ENCODE data around the gene PAX2. TPM values are rescaled to one million over a fixed set of nuclear protein-coding genes. Genes with fewer than 3 reads are reported as not detected.
A peak's percentile ranks its signal among the peaks of the same experiment; 100 is the strongest.

PAX2 gene
- total RNA-seq, 1 donor from 2014 or later, result 0.34 TPM

DNA sequence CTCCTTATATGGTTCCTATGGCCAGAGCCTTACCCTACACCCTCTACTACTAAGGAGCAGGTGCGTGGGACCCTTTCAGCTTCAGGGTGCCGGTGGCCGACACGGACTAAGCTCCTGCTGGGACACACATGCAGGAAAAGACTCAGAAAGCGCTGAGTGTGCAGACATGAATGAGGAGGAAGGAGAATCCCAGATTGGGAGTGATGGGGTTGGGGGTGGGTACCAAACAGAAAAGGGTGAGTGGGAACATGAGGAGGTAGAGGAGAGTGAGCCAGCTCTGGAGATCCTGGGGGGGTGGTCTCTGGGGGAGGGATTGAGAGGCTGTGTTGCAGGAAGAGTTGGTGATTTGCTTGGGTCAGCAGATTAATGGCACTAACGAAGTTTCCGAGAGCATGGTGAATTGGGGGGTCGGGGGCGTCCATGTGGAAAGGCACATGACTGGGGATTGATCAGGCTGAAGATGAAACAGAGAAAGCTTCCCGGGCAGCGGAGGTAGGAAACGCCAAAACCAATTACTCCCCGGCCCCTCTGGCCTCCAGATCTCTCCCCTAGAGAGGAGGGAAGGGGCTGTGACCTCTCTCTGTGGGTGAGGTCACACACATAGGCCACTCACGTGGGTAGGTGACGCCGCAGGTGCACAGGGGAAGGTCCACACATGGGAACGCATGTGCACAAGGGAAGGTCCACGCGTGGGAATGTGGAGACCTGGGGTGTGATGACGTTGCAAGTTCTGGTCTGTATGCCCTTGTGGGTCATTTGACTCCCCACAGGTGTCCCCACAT is 129.5 kb downstream of the PAX2 start:
- no peak overlapping the region for H2AFZ ChIP-seq (replicated peaks)
- peaks cover 10% of the 10 kb centered on the region for H3K27me3 Mint-ChIP-seq (ENCODE audit: insufficient read depth, low read depth)

DNA sequence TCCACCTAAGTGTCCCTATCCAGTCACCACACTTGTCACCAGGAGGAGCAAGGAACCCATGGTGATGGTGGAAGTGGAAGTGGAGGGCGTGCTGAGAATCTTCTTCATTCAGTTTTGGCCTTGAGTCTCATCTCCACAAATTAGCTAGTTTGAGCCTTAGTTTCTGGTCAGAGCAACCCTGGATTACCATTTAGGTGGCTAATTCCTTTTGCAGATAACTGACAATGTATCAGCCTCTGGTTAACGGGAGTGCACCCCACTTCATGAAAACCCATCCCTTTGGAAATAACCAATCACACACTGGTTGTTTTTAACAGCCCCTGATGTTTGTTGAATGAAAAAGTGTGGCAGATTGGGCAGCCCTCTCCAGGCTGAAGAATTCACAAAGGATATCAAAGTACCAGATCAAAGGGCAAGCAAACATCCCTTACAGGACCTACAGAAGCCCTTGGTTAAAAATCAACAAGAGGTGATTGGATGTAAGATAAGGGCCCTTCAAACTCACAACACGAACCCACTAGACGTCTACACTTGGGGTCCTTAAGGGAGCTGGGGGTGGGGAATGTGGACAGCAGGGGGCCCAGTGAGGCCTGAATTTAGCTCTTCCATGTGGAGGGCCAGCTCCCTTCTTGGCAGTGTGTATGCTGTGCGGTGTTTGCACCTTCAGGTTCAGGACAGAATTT is 130.2 kb downstream of the PAX2 start:
- no peak overlapping the region for H2AFZ ChIP-seq (replicated peaks)
- H3K27me3 ChIP-seq, result peaks cover 32% of the 10 kb centered on the region
- TF ChIP-seq EZH2 (IDR thresholded peaks at IDR 0.05) (no peak), EZH2phosphoT487 (IDR thresholded peaks at IDR 0.05) (no peak)
- TF ChIP-seq, protein P1, sequence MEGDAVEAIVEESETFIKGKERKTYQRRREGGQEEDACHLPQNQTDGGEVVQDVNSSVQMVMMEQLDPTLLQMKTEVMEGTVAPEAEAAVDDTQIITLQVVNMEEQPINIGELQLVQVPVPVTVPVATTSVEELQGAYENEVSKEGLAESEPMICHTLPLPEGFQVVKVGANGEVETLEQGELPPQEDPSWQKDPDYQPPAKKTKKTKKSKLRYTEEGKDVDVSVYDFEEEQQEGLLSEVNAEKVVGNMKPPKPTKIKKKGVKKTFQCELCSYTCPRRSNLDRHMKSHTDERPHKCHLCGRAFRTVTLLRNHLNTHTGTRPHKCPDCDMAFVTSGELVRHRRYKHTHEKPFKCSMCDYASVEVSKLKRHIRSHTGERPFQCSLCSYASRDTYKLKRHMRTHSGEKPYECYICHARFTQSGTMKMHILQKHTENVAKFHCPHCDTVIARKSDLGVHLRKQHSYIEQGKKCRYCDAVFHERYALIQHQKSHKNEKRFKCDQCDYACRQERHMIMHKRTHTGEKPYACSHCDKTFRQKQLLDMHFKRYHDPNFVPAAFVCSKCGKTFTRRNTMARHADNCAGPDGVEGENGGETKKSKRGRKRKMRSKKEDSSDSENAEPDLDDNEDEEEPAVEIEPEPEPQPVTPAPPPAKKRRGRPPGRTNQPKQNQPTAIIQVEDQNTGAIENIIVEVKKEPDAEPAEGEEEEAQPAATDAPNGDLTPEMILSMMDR (IDR thresholded peaks at IDR 0.05), result no peak
- H3K4me3 Mint-ChIP-seq, result no peak overlapping the region
- H3K9me3 ChIP-seq (ENCODE audit: low read depth), result no peaks in the 10 kb centered on the region
- H3K4me3 ChIP-seq, result no peak overlapping the region
- H3F3A ChIP-seq (ENCODE audit: low read depth), result peaks cover 31% of the 10 kb centered on the region
- no peaks in the 10 kb centered on the region for H3K9me3 Mint-ChIP-seq
- no peaks in the 10 kb centered on the region for H3K79me2 ChIP-seq (ENCODE audit: low read depth)
- peaks cover 51% of the 10 kb centered on the region for H3K4me1 ChIP-seq
- H3K27ac ChIP-seq, result no peak overlapping the region
- DNase-seq (ENCODE audit: low spot score), result no peak
- no peaks in the 10 kb centered on the region for H4K20me1 ChIP-seq (ENCODE audit: low read depth)
- peaks cover 67% of the 10 kb centered on the region for H3K4me1 Mint-ChIP-seq
- no peak overlapping the region for H3K9ac ChIP-seq
- H3K27ac Mint-ChIP-seq, result peak overlapping the region; percentile 42
- H3K4me2 ChIP-seq, result peak overlapping the region; percentile 73
- H3K36me3 ChIP-seq, result no peaks in the 10 kb centered on the region
- H3K27me3 Mint-ChIP-seq (ENCODE audit: insufficient read depth, low read depth), result peaks cover 10% of the 10 kb centered on the region
- H3K36me3 Mint-ChIP-seq, result no peaks in the 10 kb centered on the region

More for the DNA sequence above, 129.5 kb downstream of the PAX2 start:
- DNase-seq (ENCODE audit: low spot score), result peak; percentile 48
- Histone ChIP-seq H3K4me2 (peak overlapping the region; percentile 73), H4K20me1 (ENCODE audit: low read depth) (no peaks in the 10 kb centered on the region), H3K4me1 (peaks cover 51% of the 10 kb centered on the region), H3K79me2 (ENCODE audit: low read depth) (no peaks in the 10 kb centered on the region), H3K9me3 (ENCODE audit: low read depth) (no peaks in the 10 kb centered on the region), H3K36me3 (no peaks in the 10 kb centered on the region), H3F3A (ENCODE audit: low read depth) (peaks cover 31% of the 10 kb centered on the region), H3K27me3 (peaks cover 38% of the 10 kb centered on the region), H3K4me3 (peak overlapping the region; percentile 11), H3K27ac (peak overlapping the region; percentile 33), H3K9ac (no peak overlapping the region)
- no peaks in the 10 kb centered on the region for H3K9me3 Mint-ChIP-seq
- H3K27ac Mint-ChIP-seq, result peak overlapping the region; percentile 55
- no peak for TF ChIP-seq EZH2phosphoT487 (IDR thresholded peaks at IDR 0.05)
- no peak for TF ChIP-seq EZH2 (IDR thresholded peaks at IDR 0.05)
- TF ChIP-seq, protein P1 (IDR thresholded peaks at IDR 0.05), result no peak
- peak overlapping the region; percentile 12 for H3K4me3 Mint-ChIP-seq
- H3K36me3 Mint-ChIP-seq, result no peaks in the 10 kb centered on the region
- H3K4me1 Mint-ChIP-seq, result peaks cover 68% of the 10 kb centered on the region

DNA sequence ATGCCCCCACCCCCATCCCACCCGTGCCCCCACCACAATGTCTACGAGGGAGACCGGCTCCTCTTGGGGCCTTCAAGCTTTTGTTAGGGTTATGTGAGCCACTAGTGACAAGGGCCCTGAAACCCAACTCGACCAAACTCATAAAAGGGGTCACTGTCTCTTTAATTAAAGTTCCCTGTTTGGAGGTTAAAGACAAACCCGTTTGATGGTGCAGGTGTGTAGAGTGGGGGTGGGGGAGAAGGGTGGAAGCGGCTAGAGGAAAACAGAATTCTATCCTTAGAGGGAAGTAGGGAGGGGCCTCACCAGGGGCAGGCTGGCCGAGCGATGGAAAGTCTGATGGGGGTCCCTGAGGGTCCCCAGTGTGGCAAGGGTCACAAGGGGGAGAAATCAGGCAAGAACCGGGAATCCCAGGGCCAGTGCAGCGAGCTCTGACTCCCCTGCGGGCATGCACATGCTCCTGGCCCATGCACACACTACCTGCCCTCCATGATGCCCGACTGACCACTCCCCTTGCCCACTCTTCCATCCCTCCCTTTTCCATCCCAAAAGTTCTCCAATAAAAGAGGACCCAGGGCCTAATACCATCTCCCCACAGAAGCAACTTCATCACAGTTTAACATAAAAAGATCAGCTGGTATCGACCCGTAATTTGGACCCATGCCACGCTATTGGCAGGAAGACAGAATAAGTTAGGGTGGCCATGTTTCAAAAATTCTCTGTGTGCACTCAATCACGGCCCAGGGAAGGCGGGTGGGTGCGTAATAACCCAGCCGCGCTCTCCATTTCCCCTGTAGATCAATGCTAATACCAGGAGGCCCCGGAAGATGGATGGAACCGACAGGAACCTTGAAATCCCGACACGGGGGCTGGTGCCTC is 131.4 kb downstream of the PAX2 start:
- Mint-ChIP-seq H3K27ac (no peak overlapping the region), H3K27me3 (ENCODE audit: insufficient read depth, low read depth) (peaks cover 10% of the 10 kb centered on the region), H3K36me3 (no peaks in the 10 kb centered on the region), H3K4me3 (no peak overlapping the region), H3K9me3 (no peaks in the 10 kb centered on the region), H3K4me1 (peaks cover 74% of the 10 kb centered on the region)
- H3F3A ChIP-seq (ENCODE audit: low read depth), result peaks cover 31% of the 10 kb centered on the region
- no peak overlapping the region for H3K4me2 ChIP-seq
- DNase-seq (ENCODE audit: low spot score), result no peak
- peaks cover 51% of the 10 kb centered on the region for H3K4me1 ChIP-seq
- peaks cover 20% of the 10 kb centered on the region for H3K27me3 ChIP-seq
- H4K20me1 ChIP-seq (ENCODE audit: low read depth), result no peaks in the 10 kb centered on the region
- no peak for TF ChIP-seq EZH2phosphoT487 (IDR thresholded peaks at IDR 0.05)
- TF ChIP-seq EZH2 (IDR thresholded peaks at IDR 0.05), result no peak
- TF ChIP-seq, protein P1 (IDR thresholded peaks at IDR 0.05), result no peak
- no peak overlapping the region for H3K27ac ChIP-seq
- no peak overlapping the region for H3K9ac ChIP-seq
- no peaks in the 10 kb centered on the region for H3K9me3 ChIP-seq (ENCODE audit: low read depth)
- no peak overlapping the region for H2AFZ ChIP-seq (replicated peaks)
- H3K36me3 ChIP-seq, result no peaks in the 10 kb centered on the region
- no peaks in the 10 kb centered on the region for H3K79me2 ChIP-seq (ENCODE audit: low read depth)
- H3K4me3 ChIP-seq, result no peak overlapping the region
